Glomerular visceral epithelial cell (primary cell): ENCODE data around the gene GLRX3.

ENCODE experiments used
- DNase-seq: peaks from one replicate; pipeline ENCODE4 v3.0.0-alpha.2; 2016; ENCODE audit errors: extremely low spot score

The GLRX3 gene

GRCh38 chr10:130137659-130138478, 1.7 kb downstream of the GLRX3 start:
- no peak for DNase-seq

DNA sequence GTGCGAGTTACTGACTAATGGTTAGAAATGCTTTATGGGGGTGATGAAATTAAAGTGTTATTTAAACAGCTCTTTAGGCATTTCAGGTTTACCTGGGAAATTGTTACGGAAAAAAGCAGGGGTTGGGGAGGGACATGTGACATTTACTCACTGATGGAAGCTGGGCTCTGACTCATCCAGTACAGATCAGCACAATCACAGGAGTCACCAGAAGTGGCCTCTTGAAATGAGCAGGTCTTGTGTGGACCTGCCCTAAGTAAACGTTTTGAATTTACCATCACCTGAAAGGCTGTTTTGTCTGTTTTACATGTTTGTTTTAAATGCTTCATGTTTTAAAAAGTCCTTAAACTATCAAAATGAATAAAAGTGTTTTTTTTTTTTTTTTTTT, 2.3 kb downstream of the GLRX3 start:
- DNase-seq: peak; percentile 47

- DNase-seq: no peak
These were observed 4.2 kb downstream of the GLRX3 start for GRCh38 chr10:130140425-130140824.

- DNase-seq: no peak
These were observed 4.8 kb downstream of the GLRX3 start for GRCh38 chr10:130141038-130141437.

GRCh38 chr10:130141460-130141859, 5.3 kb downstream of the GLRX3 start:
- DNase-seq: peak; percentile 47

- DNase-seq: no peak
These were observed 5.7 kb downstream of the GLRX3 start for GRCh38 chr10:130141878-130142277.

GRCh38 chr10:130146042-130146441, 9.9 kb downstream of the GLRX3 start:
- no peak for DNase-seq

DNA sequence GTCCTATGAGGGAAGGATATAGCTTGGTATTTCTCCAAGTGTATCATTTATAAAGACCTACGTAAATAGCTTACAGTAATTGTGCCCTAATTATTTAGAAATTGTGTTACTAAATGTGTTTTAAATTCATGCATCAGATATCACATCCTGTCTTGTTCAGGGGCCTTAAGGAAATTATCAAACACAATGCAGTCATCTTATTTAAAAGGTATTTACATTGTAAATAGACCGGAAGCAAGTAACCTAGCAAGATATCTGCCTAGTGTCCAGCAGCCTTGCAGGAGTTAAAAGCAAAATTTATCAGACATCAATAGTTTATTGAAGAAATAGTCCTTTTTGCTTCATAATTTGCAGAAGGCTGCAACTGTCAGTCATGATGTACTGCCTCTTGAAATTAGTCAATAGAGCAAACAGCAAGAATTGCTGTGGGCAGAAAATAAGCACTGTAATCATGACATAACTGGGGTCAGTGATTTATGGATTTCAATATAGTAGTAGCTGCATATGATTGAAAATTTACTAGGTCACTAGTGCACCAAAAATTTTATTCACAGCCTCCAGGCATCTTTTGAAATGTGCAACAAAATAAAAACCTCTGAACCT, 23.1 kb downstream of the GLRX3 start:
- DNase-seq: no peak

DNA sequence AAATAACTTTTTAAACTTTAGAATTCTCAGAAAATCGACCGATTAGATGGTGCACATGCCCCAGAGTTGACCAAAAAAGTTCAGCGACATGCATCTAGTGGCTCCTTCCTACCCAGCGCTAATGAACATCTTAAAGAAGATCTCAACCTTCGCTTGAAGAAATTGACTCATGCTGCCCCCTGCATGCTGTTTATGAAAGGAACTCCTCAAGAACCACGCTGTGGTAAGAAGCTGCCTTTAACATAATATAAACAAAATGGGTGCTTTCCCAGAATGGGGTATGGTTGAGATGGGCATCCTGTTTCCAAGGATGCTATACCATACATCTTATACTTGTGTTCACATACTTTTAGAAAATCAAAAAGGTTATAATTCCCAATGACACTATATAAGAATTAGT, 24.6 kb downstream of the GLRX3 start:
- DNase-seq: no peak

- DNase-seq: no peak
These were observed 25.1 kb downstream of the GLRX3 start for GRCh38 chr10:130161331-130161730.

GRCh38 chr10:130167193-130167592, 31.0 kb downstream of the GLRX3 start:
- DNase-seq: no peak

DNA sequence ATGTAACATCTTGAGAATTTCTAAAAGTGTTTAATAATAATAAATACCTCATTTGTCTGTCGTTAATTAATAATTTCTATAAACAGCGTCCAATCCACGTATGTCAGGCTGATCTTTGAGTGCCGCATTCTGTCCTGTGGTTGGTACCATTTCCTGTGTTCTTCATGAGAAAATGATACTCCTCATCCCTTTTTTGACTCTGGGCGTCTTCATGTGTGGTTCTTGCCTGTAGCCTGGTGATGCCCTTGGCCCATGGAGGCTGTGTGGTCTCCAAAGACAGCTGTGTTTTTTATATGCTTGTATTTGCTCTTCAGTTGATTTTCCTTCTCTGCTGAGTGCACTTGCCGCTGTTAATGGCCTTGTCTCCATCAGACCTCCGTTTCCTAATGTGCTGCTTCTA, 31.5 kb downstream of the GLRX3 start:
- DNase-seq: no peak

DNA sequence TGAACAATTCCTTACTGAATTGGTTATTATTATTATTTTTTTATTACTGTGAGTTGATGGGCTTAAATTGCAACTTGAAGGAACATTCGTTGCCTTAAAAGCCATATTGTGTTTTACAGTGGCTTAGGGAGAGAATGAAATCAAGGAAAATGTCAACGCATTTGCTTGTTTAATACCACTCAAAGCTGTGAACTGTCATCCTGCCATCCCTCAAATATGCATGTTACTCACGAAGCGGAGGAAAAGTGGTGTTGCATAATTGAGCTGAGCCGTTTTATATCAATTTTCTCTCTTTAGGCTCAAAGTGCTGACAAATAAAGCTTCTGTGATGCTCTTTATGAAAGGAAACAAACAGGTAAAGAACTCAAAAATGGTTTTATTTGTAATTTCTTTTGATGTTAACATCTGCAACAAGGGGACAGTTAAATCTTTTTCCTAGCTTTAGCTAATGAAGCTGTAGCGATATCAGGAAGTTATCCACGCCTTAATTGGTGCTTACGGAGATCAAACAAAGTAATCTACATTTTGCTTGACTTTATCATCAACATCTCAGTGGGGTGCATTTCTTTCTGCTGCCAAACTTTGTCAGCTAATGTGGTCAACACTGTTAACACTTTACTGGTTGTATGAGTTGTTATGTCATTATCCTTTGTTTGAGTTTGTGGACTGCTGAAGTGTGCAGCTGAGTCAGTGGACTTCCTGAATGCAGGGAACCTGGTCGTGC, 33.1 kb downstream of the GLRX3 start:
- DNase-seq: peak; percentile 38

DNA sequence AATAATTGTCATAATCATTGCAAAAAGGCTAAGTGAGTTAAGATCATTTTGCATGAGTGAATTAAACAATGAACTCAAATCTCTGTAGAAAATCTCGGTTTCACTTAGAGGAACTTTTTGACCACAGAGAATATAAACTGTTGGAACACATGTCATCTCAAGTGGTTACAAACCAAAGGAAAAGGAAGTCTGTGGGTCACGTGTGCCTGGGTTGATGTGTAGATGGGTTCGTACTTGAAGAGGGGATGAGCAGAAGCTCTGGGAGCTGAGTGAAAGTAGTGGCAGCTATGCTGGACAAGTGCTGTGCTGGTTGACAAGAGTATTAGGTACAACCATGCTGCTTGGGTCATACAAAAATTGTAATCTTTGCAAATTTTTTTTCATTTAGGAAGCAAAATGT, 35.0 kb downstream of the GLRX3 start:
- no peak for DNase-seq

- DNase-seq: no peak
These were observed 38.1 kb downstream of the GLRX3 start for GRCh38 chr10:130174328-130174727.

GRCh38 chr10:130175074-130175473, 38.9 kb downstream of the GLRX3 start:
- DNase-seq: no peak

GRCh38 chr10:130177250-130177649, 41.1 kb downstream of the GLRX3 start:
- no peak for DNase-seq

- peak; percentile 53 for DNase-seq
These were observed 43.4 kb downstream of the GLRX3 start for GRCh38 chr10:130179640-130180039.

GRCh38 chr10:130180416-130180815, 44.2 kb downstream of the GLRX3 start:
- DNase-seq: no peak

DNA sequence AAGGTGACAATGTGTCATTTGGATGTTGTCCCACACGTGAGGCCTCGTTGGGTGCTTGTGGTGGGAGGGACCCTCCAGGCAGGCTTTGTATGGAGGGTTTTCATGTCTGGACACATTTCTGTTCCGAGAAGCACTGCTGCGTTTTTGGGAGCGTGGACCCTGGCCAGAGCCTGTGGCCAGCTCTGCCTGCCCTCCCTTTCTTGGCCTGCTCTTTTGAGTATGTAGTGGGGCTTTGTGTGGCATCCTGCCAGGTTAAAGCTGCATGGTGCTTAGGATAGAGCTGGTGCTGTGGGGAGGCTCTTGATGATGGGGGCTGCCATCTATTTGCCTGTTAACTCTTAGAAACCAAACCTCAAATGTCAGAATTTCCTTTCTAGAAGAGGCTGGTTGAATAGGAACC, 45.7 kb downstream of the GLRX3 start:
- DNase-seq: no peak

GRCh38 chr10:130185591-130185990, 49.4 kb downstream of the GLRX3 start:
- DNase-seq: no peak

DNA sequence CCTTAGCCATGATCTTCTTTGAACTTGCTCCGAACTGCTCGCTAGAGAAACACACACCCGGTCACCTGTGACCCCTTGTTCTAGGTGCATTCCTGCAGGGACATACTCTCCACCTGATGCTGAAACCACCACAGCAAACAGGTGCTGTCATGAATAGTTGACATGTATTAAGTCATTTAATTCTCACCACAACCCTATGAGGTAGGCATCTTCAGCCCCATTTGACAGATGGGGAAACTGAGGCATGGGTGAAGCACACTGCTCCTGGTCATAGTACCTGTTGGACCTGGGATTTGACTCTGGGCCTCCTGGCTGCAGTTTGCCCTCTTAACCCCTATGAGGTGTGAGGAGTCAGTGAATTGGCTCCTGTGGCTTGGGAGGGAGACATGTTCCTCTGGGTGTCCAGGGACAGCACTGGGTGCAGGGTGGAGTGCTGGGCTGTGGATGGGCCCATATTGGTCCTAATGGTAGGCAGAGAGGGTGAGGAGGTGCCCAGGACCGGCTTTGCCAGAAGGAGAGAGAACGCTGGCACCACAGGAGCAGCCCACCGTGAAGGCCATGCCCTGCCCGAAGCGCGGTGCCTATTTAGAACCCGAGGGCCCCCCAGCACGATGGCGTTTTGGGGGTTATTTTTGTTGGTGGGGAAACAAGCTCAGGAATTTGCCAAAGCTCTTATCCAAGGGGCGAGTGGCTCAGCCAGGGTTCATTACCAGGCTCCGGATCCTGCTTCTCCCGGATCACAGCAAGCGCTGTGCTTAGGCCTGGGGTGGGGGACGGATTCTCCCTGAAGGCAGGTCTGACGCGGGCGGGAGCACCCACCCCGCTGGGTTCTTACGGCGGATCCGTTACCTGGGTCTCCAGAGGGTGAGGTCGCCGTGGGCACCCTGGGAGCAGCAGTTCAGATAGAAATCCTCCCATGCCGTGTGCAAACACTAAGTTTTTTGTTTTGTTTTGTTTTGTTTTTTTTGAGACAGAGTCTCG, 52.3 kb downstream of the GLRX3 start:
- DNase-seq: no peak
